Fibroblast of villous mesenchyme (primary cell): ENCODE results near the gene STH. TPM values are rescaled to one million over a fixed set of nuclear protein-coding genes. Genes with fewer than 3 reads are reported as not detected.

Source experiments
- DNase-seq: peaks from one replicate; pipeline ENCODE4 v3.0.0-alpha.2; 2010; ENCODE audit warnings: low read depth
- H3K4me3 ChIP-seq: 2 replicates; pipeline ENCODE4 v1.5.1; 2011; ENCODE audit warnings: low read depth, mild to moderate bottlenecking, low read length
- total RNA-seq: library from RNA; depleted of rRNA; stranded (reverse); fragments of >200 nt; gene quantifications from 2 replicates; pipeline ENCODE4 v1.2.3, GENCODE V29; 2012
- TF ChIP-seq, protein P1 (sequence below): IDR thresholded peaks from 2 replicates; pipeline ENCODE4 v1.5.1; 2012; ENCODE audit warnings: low read depth, mild to moderate bottlenecking, low read length; ENCODE audit not compliant: insufficient read depth

STH gene
- total RNA-seq, 1 donor, result not detected

DNA sequence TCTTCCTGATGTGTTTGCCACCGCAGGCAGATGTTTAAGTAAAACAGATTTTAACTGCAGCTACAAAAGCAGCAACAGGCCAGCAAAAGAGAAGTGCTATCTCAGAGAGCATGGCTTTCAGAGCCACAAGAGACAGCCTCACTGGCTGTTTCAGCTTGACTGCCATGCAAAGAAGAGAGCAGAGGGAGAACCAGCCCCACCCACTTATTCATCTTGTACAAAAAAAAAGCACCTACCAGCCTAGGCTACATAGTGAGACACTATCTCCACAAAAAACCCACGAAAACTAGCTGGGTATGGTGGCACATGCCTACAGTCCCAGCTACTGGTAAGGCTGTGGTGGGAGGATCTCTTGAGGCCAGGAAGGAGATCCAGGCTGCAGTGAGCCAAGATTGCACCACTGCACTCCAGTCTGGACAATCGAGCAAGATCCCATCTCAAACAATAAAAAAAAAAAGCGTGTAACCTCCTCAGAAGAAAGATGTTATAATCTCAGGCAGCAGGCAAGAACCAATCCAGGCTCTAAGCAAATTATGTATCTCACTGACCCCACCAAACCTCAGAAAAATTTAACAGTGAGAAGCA, 30.0 kb downstream of the STH start:
- no peak for DNase-seq
- TF ChIP-seq, protein P1, sequence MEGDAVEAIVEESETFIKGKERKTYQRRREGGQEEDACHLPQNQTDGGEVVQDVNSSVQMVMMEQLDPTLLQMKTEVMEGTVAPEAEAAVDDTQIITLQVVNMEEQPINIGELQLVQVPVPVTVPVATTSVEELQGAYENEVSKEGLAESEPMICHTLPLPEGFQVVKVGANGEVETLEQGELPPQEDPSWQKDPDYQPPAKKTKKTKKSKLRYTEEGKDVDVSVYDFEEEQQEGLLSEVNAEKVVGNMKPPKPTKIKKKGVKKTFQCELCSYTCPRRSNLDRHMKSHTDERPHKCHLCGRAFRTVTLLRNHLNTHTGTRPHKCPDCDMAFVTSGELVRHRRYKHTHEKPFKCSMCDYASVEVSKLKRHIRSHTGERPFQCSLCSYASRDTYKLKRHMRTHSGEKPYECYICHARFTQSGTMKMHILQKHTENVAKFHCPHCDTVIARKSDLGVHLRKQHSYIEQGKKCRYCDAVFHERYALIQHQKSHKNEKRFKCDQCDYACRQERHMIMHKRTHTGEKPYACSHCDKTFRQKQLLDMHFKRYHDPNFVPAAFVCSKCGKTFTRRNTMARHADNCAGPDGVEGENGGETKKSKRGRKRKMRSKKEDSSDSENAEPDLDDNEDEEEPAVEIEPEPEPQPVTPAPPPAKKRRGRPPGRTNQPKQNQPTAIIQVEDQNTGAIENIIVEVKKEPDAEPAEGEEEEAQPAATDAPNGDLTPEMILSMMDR, result no peak
- no peak overlapping the region for H3K4me3 ChIP-seq

DNA sequence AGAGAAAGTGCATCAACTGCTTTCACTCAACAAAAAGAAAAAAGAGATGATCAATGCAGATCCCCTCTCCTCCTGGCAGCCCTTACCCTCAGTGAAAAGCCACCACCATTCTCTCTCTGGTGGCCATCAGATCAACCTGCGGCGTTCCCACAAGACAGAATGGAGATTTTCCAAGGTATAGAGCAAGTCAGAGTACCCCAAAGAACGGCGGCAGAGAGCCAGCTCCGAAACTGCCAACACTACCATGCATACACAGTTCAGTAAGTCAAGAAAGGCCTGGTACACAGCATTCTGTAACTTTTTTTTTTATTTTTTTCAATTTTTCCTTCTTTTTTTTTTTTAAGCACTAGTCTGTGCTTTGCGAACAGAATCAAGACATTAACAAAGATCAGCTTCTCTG, 30.6 kb downstream of the STH start:
- TF ChIP-seq, protein P1, result no peak
- no peak for DNase-seq
- H3K4me3 ChIP-seq, result no peak overlapping the region

DNA sequence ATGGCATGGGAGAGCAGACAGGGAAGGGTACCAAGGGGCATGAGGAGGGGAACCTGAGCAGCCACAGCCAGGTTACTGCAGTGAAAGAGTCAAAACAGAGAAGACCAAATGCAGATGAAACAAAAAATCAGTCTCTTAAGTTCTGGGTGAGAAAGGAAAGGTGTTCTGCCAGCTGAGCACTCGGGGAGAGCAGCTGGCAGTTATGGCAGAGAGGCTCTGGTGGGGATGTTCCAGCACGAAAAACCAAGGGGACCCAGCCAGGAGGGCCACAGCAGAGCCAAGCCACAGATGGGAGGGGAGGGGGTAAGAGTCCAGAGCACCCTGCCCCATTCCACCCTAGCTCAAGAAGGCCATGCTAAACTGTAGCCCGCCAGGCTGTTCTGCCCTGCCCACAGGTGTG, 31.7 kb downstream of the STH start:
- no peak for DNase-seq

DNA sequence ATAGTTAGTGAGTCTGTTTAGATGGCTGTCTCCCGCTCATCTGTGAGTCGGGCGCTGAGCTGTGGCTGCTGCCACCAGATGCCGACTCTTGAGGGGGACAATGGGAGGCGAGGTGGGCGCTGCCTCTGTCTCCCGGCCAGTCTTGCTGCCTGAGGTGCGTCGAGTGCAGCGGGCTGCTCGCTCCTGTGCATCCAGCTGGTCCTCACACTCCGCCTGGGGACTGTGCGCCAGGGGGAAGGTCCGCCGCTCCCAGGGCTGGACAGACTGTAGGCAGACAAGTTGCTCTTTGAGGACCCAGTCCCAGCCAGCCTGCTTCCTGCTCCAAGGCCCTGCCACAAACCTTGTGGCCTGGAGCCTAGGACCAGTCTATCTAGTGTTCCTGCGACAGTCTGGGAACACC, 32.4 kb downstream of the STH start:
- TF ChIP-seq, protein P1, result no peak
- no peak overlapping the region for H3K4me3 ChIP-seq
- DNase-seq, result no peak

More for the DNA sequence above, 31.7 kb downstream of the STH start:
- H3K4me3 ChIP-seq, result no peak overlapping the region
- TF ChIP-seq, protein P1, result no peak

DNA sequence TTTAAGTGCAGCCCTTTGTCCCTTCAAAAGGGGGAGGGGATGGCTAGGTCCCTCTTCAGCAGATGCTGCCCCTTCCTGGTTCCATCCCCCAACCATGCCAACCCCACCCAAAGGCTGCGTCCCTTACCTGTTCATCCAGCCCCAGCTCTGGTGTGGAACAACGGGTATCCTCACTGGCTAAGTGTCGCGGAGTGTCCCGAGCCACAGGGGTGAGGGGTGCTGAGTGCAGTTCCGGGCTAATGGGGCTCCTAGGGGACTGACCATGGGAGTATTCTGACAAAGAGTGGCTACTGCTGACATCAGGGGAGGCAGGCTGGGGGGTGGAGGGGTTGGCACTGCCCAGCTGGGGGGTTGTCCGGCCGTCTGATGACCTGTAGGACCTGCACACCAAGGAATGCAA, 32.9 kb downstream of the STH start:
- DNase-seq, result no peak
- TF ChIP-seq, protein P1, result no peak
- H3K4me3 ChIP-seq, result no peak overlapping the region

DNA sequence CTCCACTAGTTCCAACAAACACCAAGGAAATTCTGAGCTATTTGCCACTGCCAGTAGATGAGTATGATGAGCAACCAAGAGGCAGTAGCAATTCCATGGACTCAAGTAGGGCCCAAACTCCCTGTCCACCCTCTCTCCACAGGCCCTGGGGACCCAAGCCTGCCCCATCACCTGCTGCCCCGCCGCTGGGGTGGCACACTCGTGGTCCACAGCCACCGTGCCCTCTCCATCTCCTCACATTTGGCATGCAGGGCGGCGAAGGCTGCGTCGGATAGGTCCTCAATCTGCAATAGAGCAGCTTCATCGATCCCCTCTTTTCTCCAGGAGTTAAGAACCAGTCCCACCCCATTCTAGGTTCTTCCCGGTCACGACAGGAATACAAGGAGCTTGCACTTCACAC, 33.9 kb downstream of the STH start:
- TF ChIP-seq, protein P1, result no peak

DNA sequence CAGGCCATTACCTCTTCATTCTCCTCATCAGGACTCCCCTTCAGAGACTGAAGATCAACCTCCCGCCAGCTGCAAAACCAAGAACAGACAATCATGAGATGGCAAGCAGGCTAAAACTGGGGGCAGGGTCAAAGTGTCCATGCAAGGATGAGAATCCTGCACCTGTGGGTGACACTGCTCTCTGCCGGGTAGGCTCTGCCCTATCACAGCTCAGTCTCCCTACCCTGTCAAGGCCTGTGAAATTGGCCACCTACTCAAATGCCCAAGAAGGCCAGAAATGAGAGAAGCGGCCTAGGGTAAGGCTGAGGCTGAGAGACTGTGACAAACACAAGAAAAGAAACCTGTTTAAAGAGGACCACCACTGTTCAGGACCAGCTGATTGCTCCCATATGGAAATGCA, 34.3 kb downstream of the STH start:
- DNase-seq, result no peak
- H3K4me3 ChIP-seq, result no peak overlapping the region
- TF ChIP-seq, protein P1, result no peak

More for the DNA sequence above, 33.9 kb downstream of the STH start:
- H3K4me3 ChIP-seq, result no peak overlapping the region
- no peak for DNase-seq
